SK-N-SH treated with all-trans-retinoic acid at 6 μM for 48 hours (cell line): ENCODE results near the gene LRP8.
A peak's percentile ranks its signal among the peaks of the same experiment; 100 is the strongest.

Source experiments
- ATAC-seq: fragments of 200-7000 bp; cut with Tn5 transposase; 3 replicates; pipeline ENCODE4 v1.9.1; 2020; ENCODE audit warnings: mild to moderate bottlenecking, moderate library complexity
- ARNTL ChIP-seq: fragments of 450-650 bp; formaldehyde crosslinking; IDR thresholded peaks from 2 replicates; pipeline ENCODE4 v1.5.0; 2020; ENCODE audit warnings: low read depth, mild to moderate bottlenecking, moderate library complexity, borderline replicate concordance
- BACH2 ChIP-seq: fragments of 250-450 bp; sonication (Bioruptor Pico); IDR thresholded peaks from 2 replicates; pipeline ENCODE4 v1.9.0; 2021; ENCODE audit warnings: mild to moderate bottlenecking, borderline replicate concordance
- CREB5 ChIP-seq: fragments of 250-450 bp; sonication (Bioruptor Pico); IDR thresholded peaks from 2 replicates; pipeline ENCODE4 v1.5.1; 2020; ENCODE audit warnings: low read depth, mild to moderate bottlenecking, moderate library complexity
- CSDC2 ChIP-seq: fragments of 250-450 bp; sonication (Bioruptor Pico); IDR thresholded peaks from 2 replicates; pipeline ENCODE4 v1.5.0; 2020; ENCODE audit warnings: mild to moderate bottlenecking, moderate library complexity
- CSRNP3 ChIP-seq: fragments of 250-450 bp; sonication (Bioruptor Pico); IDR thresholded peaks from 2 replicates; pipeline ENCODE4 v1.5.1; 2021; ENCODE audit warnings: mild to moderate bottlenecking, moderate library complexity
- GLIS3 ChIP-seq: fragments of 250-450 bp; sonication (Bioruptor Pico); IDR thresholded peaks from 2 replicates; pipeline ENCODE4 v1.5.0; 2020; ENCODE audit warnings: mild to moderate bottlenecking, moderate library complexity
- ISL1 ChIP-seq: fragments of 250-450 bp; sonication (Bioruptor Pico); IDR thresholded peaks from 2 replicates; pipeline ENCODE4 v2.1.2; 2022; ENCODE audit warnings: mild to moderate bottlenecking, moderate library complexity
- OSR1 ChIP-seq: fragments of 250-450 bp; sonication (Bioruptor Pico); IDR thresholded peaks from 2 replicates; pipeline ENCODE4 v1.8.0; 2022; ENCODE audit warnings: moderate library complexity, mild to moderate bottlenecking, inconsistent platforms
- POU6F1 ChIP-seq: fragments of 250-450 bp; sonication (Bioruptor Pico); IDR thresholded peaks from 2 replicates; pipeline ENCODE4 v1.8.0; 2021; ENCODE audit warnings: low read depth, mild to moderate bottlenecking, moderate library complexity, borderline replicate concordance
- PPARA ChIP-seq: fragments of 250-450 bp; sonication (Bioruptor Pico); IDR thresholded peaks from 2 replicates; pipeline ENCODE4 v1.5.0; 2020; ENCODE audit warnings: mild to moderate bottlenecking, borderline replicate concordance
- RARB ChIP-seq: fragments of 250-450 bp; sonication (Bioruptor Pico); IDR thresholded peaks from 2 replicates; pipeline ENCODE4 v1.8.0; 2021; ENCODE audit warnings: mild to moderate bottlenecking, moderate library complexity
- TCF4 ChIP-seq: fragments of 250-450 bp; sonication (Bioruptor Pico); IDR thresholded peaks from 2 replicates; pipeline ENCODE4 v1.8.0; 2021; ENCODE audit warnings: mild to moderate bottlenecking, moderate library complexity, borderline replicate concordance
- TOX ChIP-seq: fragments of 250-450 bp; sonication (Bioruptor Pico); IDR thresholded peaks from 2 replicates; pipeline ENCODE4 v1.8.0; 2021; ENCODE audit warnings: mild to moderate bottlenecking, moderate library complexity, borderline replicate concordance
- TSHZ2 ChIP-seq: fragments of 250-450 bp; sonication (Bioruptor Pico); IDR thresholded peaks from 2 replicates; pipeline ENCODE4 v1.5.0; 2020; ENCODE audit warnings: mild to moderate bottlenecking, moderate library complexity
- ZC3H10 ChIP-seq: fragments of 250-450 bp; sonication (Bioruptor Pico); IDR thresholded peaks from 2 replicates; pipeline ENCODE4 v1.5.1; 2021; ENCODE audit warnings: mild to moderate bottlenecking, moderate library complexity
- ZFP3 ChIP-seq: fragments of 250-450 bp; sonication (Bioruptor Pico); IDR thresholded peaks from 2 replicates; pipeline ENCODE4 v1.5.0; 2020; ENCODE audit warnings: mild to moderate bottlenecking, moderate library complexity
- ZFP30 ChIP-seq: fragments of 450-650 bp; formaldehyde crosslinking; IDR thresholded peaks from 2 replicates; pipeline ENCODE4 v1.5.0; 2022; ENCODE audit warnings: mild to moderate bottlenecking, moderate library complexity
- ZNF565 ChIP-seq: fragments of 450-650 bp; formaldehyde crosslinking; conservative IDR thresholded peaks from 2 replicates; pipeline ENCODE4 v1.5.0; 2020; ENCODE audit warnings: low read depth, mild to moderate bottlenecking, moderate library complexity
- ZNF70 ChIP-seq: fragments of 450-650 bp; formaldehyde crosslinking; IDR thresholded peaks from 2 replicates; pipeline ENCODE4 v1.5.0; 2020; ENCODE audit warnings: mild to moderate bottlenecking, moderate library complexity

Gene LRP8

GRCh38 chr1:53344921-53345838 is 17.3 kb upstream of the LRP8 start:
- TF ChIP-seq ARNTL (CRISPR knock-in tag) (no peak), ZFP30 (CRISPR knock-in tag) (no peak), TCF4 (no peak), PPARA (CRISPR knock-in tag) (no peak), GLIS3 (CRISPR knock-in tag) (no peak), BACH2 (CRISPR knock-in tag) (no peak), POU6F1 (CRISPR knock-in tag) (no peak), ISL1 (CRISPR knock-in tag) (no peak), CSRNP3 (CRISPR knock-in tag) (no peak), RARB (no peak), ZNF70 (no peak), CSDC2 (CRISPR knock-in tag) (no peak), ZFP3 (CRISPR knock-in tag) (no peak), OSR1 (no peak), TSHZ2 (no peak), CREB5 (CRISPR knock-in tag) (no peak), ZNF565 (CRISPR knock-in tag) (no peak), TOX (CRISPR knock-in tag) (no peak)
- ATAC-seq = no peak

- ATAC-seq = peak; percentile 47; the same call in 1 of the 3 replicates
Observed at GRCh38 chr1:53343831-53344668, 16.2 kb upstream of the LRP8 start.

More at GRCh38 chr1:53343831-53344668, 16.2 kb upstream of the LRP8 start:
- no peak for TF ChIP-seq ZC3H10
- no peak for TF ChIP-seq RARB
- TF ChIP-seq CSRNP3 (CRISPR knock-in tag) = no peak
- no peak for TF ChIP-seq BACH2 (CRISPR knock-in tag)
- TF ChIP-seq ZNF70 = no peak
- TF ChIP-seq CREB5 (CRISPR knock-in tag) = no peak
- TF ChIP-seq GLIS3 (CRISPR knock-in tag) = no peak
- TF ChIP-seq ZFP30 (CRISPR knock-in tag) = no peak
- TF ChIP-seq ARNTL (CRISPR knock-in tag) = no peak
- no peak for TF ChIP-seq TCF4
